KBM-7 (cell line): ENCODE data around the gene CADPS2.

Source experiments
- DNase-seq: peaks from one replicate; pipeline ENCODE4 v3.0.0-alpha.2; 2015
- in situ Hi-C: fragments of 300-500 bp; cut with MboI; formaldehyde crosslinking; loops from 2 replicates; pipeline ENCODE4 v1.14.3; 2020; ENCODE audit warnings: low sequenced_read_pairs, low pct_unique_long_range_greater_than_20kb, mixed read lengths

The CADPS2 gene

GRCh38 chr7:122886357-122887081, at the start of gene CADPS2:
Gene CADPS2 (minus strand): TSS chr7:122886460. CDS start chr7:122886337, 123 bp downstream.
- in situ Hi-C loops = no loop called here
- peak; percentile 85 for DNase-seq

- in situ Hi-C loops = no loop called here
- DNase-seq = no peak
These were observed 49.4 kb upstream of the CADPS2 start for GRCh38 chr7:122935620-122936019.

GRCh38 chr7:122919643-122920181, 33.5 kb upstream of the CADPS2 start:
- no peak for DNase-seq
- in situ Hi-C loops = no loop called here

GRCh38 chr7:122914812-122915211, 28.6 kb upstream of the CADPS2 start:
- in situ Hi-C loops = no loop called here
- no peak for DNase-seq

GRCh38 chr7:122913608-122914007, 27.3 kb upstream of the CADPS2 start:
- no peak for DNase-seq
- in situ Hi-C loops = no loop called here

- no peak for DNase-seq
- in situ Hi-C loops = no loop called here
These were observed 16.7 kb upstream of the CADPS2 start for GRCh38 chr7:122902751-122903495.

GRCh38 chr7:122901250-122901649, 15.0 kb upstream of the CADPS2 start:
- no peak for DNase-seq
- in situ Hi-C loops = no loop called here

GRCh38 chr7:122896509-122896908, 10.2 kb upstream of the CADPS2 start:
- DNase-seq = no peak
- in situ Hi-C loops = no loop called here

- no peak for DNase-seq
- in situ Hi-C loops = no loop called here
These were observed 7.2 kb upstream of the CADPS2 start for GRCh38 chr7:122893486-122893885.

GRCh38 chr7:122889116-122889515, 2.9 kb upstream of the CADPS2 start:
- in situ Hi-C loops = no loop called here
- DNase-seq = no peak

- no peak for DNase-seq
- in situ Hi-C loops = no loop called here
These were observed 1.6 kb upstream of the CADPS2 start for GRCh38 chr7:122887848-122888247.

GRCh38 chr7:122887198-122887597, 938 bp upstream of the CADPS2 start:
- no peak for DNase-seq
- in situ Hi-C loops = no loop called here

- peak; percentile 63 for DNase-seq
- in situ Hi-C loops = no loop called here
These were observed 490 bp downstream of the CADPS2 start for GRCh38 chr7:122885583-122886356.

GRCh38 chr7:122884186-122884585, 2.1 kb downstream of the CADPS2 start:
- in situ Hi-C loops = no loop called here
- DNase-seq = no peak

- in situ Hi-C loops = no loop called here
- DNase-seq = no peak
These were observed 3.1 kb downstream of the CADPS2 start for GRCh38 chr7:122883049-122883680.

GRCh38 chr7:122881324-122881723, 4.9 kb downstream of the CADPS2 start:
- in situ Hi-C loops = no loop called here
- DNase-seq = no peak

- in situ Hi-C loops = no loop called here
- DNase-seq = no peak
These were observed 17.0 kb downstream of the CADPS2 start for GRCh38 chr7:122869260-122869659.

GRCh38 chr7:122867471-122867980, 18.7 kb downstream of the CADPS2 start:
- no peak for DNase-seq
- in situ Hi-C loops = no loop called here

GRCh38 chr7:122864838-122865237, 21.4 kb downstream of the CADPS2 start:
- DNase-seq = no peak
- in situ Hi-C loops = no loop called here
